WTC11 (cell line): ENCODE results near the gene TTYH1. TPM values are rescaled to one million over a fixed set of nuclear protein-coding genes. Genes with fewer than 3 reads are reported as not detected.

Experiments
- ATAC-seq: fragments of 200-7000 bp; cut with Tn5 transposase; 2 replicates; pipeline ENCODE4 v1.10.0; 2021; ENCODE audit warnings: mild to moderate bottlenecking, moderate library complexity
- CTCF ChIA-PET: fragments of 300-600 bp; sonication (Branson Sonifier 250); formaldehyde crosslinking; loops from one replicate; lab custom pipeline; 2021; ENCODE audit warnings: antibody characterized with exemption; lab: Charles Lee
- POLR2A ChIA-PET: fragments of 350-600 bp; sonication (Branson Sonifier 250); formaldehyde crosslinking; loops from one replicate; lab custom pipeline; 2021; ENCODE audit warnings: antibody characterized with exemption; lab: Charles Lee
- DNase-seq: peaks from one replicate; pipeline ENCODE4 v3.0.0; 2021; ENCODE audit warnings: low spot score
- H3K27ac Mint-ChIP-seq: 2 replicates; pipeline ENCODE4 v1.8.0; 2021; ENCODE audit warnings: mixed read lengths
- H3K27me3 Mint-ChIP-seq: 2 replicates; pipeline ENCODE4 v1.8.0; 2021; ENCODE audit warnings: low read depth, mild to moderate bottlenecking, moderate library complexity, mixed read lengths
- H3K36me3 Mint-ChIP-seq: 2 replicates; pipeline ENCODE4 v1.8.0; 2021; ENCODE audit warnings: mixed read lengths
- H3K4me1 Mint-ChIP-seq: 2 replicates; pipeline ENCODE4 v1.8.0; 2022; ENCODE audit warnings: mixed read lengths
- H3K4me3 Mint-ChIP-seq: 2 replicates; pipeline ENCODE4 v1.8.0; 2021; ENCODE audit warnings: mild to moderate bottlenecking, moderate library complexity, mixed read lengths
- H3K9me3 Mint-ChIP-seq: 2 replicates; pipeline ENCODE4 v1.8.0; 2021; ENCODE audit warnings: mixed read lengths
- ATF3 ChIP-seq: sonication (generic); formaldehyde crosslinking; conservative IDR thresholded peaks from 2 replicates; pipeline ENCODE4 v1.8.1; 2022; ENCODE audit warnings: mild to moderate bottlenecking, missing genetic modification reagents
- CREB1 ChIP-seq: sonication (generic); formaldehyde crosslinking; IDR thresholded peaks from 2 replicates; pipeline ENCODE4 v1.8.0; 2023; ENCODE audit warnings: mild to moderate bottlenecking, missing genetic modification reagents
- E2F4 ChIP-seq: sonication (generic); formaldehyde crosslinking; IDR thresholded peaks from 2 replicates; pipeline ENCODE4 v1.8.1; 2022; ENCODE audit warnings: low read depth, mild to moderate bottlenecking, moderate library complexity, missing genetic modification reagents, borderline replicate concordance
- ELF4 ChIP-seq: sonication (generic); formaldehyde crosslinking; IDR thresholded peaks from 2 replicates; pipeline ENCODE4 v1.8.1; 2022; ENCODE audit warnings: low read depth, mild to moderate bottlenecking, moderate library complexity, missing genetic modification reagents
- ERG ChIP-seq: fragments of 250-450 bp; sonication (Bioruptor Pico); IDR thresholded peaks from 2 replicates; pipeline ENCODE4 v1.8.0; 2021; ENCODE audit warnings: mild to moderate bottlenecking
- ETV6 ChIP-seq: sonication (generic); formaldehyde crosslinking; IDR thresholded peaks from 2 replicates; pipeline ENCODE4 v1.8.1; 2022; ENCODE audit warnings: mild to moderate bottlenecking, missing genetic modification reagents
- FOXK1 ChIP-seq: sonication (generic); formaldehyde crosslinking; IDR thresholded peaks from 2 replicates; pipeline ENCODE4 v1.8.0; 2022; ENCODE audit warnings: mild to moderate bottlenecking, moderate library complexity, missing genetic modification reagents
- FOXP1 ChIP-seq: sonication (generic); formaldehyde crosslinking; IDR thresholded peaks from 2 replicates; pipeline ENCODE4 v1.8.0; 2022; ENCODE audit warnings: missing genetic modification reagents, mild to moderate bottlenecking, moderate library complexity, borderline replicate concordance
- IRF1 ChIP-seq: sonication (generic); formaldehyde crosslinking; IDR thresholded peaks from 2 replicates; pipeline ENCODE4 v1.8.0; 2023; ENCODE audit warnings: missing genetic modification reagents
- NFE2L1 ChIP-seq: sonication (generic); formaldehyde crosslinking; IDR thresholded peaks from 2 replicates; pipeline ENCODE4 v1.8.1; 2023; ENCODE audit warnings: missing genetic modification reagents
- SMAD4 ChIP-seq: sonication (generic); formaldehyde crosslinking; IDR thresholded peaks from 2 replicates; pipeline ENCODE4 v1.8.0; 2022; ENCODE audit warnings: mild to moderate bottlenecking, missing genetic modification reagents
- SP1 ChIP-seq: sonication (generic); formaldehyde crosslinking; conservative IDR thresholded peaks from 2 replicates; pipeline ENCODE4 v1.8.1; 2022; ENCODE audit warnings: missing genetic modification reagents
- TEAD4 ChIP-seq: sonication (generic); formaldehyde crosslinking; IDR thresholded peaks from 2 replicates; pipeline ENCODE4 v1.8.0; 2022; ENCODE audit warnings: mild to moderate bottlenecking, missing genetic modification reagents
- TP53 ChIP-seq: sonication (generic); formaldehyde crosslinking; IDR thresholded peaks from 2 replicates; pipeline ENCODE4 v1.8.1; 2023; ENCODE audit warnings: mild to moderate bottlenecking, missing genetic modification reagents
- USF2 ChIP-seq: sonication (generic); formaldehyde crosslinking; IDR thresholded peaks from 2 replicates; pipeline ENCODE4 v1.8.1; 2023; ENCODE audit warnings: mild to moderate bottlenecking, missing genetic modification reagents, moderate library complexity
- ZMAT4 ChIP-seq: fragments of 250-450 bp; sonication (Bioruptor Pico); IDR thresholded peaks from 2 replicates; pipeline ENCODE4 v1.9.0; 2021; ENCODE audit warnings: mild to moderate bottlenecking
- ZNF281 ChIP-seq: sonication (generic); formaldehyde crosslinking; IDR thresholded peaks from 2 replicates; pipeline ENCODE4 v1.8.0; 2023; ENCODE audit warnings: mild to moderate bottlenecking, missing genetic modification reagents
- ZNF423 ChIP-seq: fragments of 250-450 bp; sonication (Bioruptor Pico); IDR thresholded peaks from 2 replicates; pipeline ENCODE4 v2.1.2; 2022; ENCODE audit warnings: mild to moderate bottlenecking, moderate library complexity
- ZNF532 ChIP-seq: fragments of 250-450 bp; sonication (Bioruptor Pico); IDR thresholded peaks from 2 replicates; pipeline ENCODE4 v1.9.0; 2021; ENCODE audit warnings: mild to moderate bottlenecking, borderline replicate concordance
- total RNA-seq: library from RNA; stranded (reverse); gene quantifications from 3 replicates; pipeline ENCODE4 v1.2.3, GENCODE V29; 2021

Gene TTYH1
- total RNA-seq, 1 experiment from 2014 or later: 37.1 TPM

GRCh38 chr19:54408456-54409026 is 6.7 kb upstream of the TTYH1 start (continued):
- TF ChIP-seq ZNF423: no peak
- no peak for TF ChIP-seq IRF1 (CRISPR knock-in tag)
- TF ChIP-seq SMAD4 (CRISPR knock-in tag): no peak
- no peak for TF ChIP-seq ERG (CRISPR knock-in tag)
- TF ChIP-seq E2F4 (CRISPR knock-in tag): no peak

- CTCF ChIA-PET: interaction anchor here (0.7 to 1.5 kb wide), 2 partner anchors 29 to 37 kb away, joined by 4 to 5 read pairs; no protein-coding TSS in a partner anchor
- no peak for DNase-seq
- Mint-ChIP-seq H3K27ac (no peak overlapping the region), H3K36me3 (peaks cover 8% of the 10 kb centered on the region), H3K4me1 (peaks cover 9% of the 10 kb centered on the region), H3K27me3 (peaks cover 80% of the 10 kb centered on the region), H3K9me3 (peaks cover 29% of the 10 kb centered on the region), H3K4me3 (no peak overlapping the region)
- no peak for ATAC-seq
- POLR2A ChIA-PET: no interaction called here
- TF ChIP-seq ZNF281 (CRISPR knock-in tag) (no peak), NFE2L1 (CRISPR knock-in tag) (no peak), FOXK1 (CRISPR knock-in tag) (no peak), TEAD4 (no peak), FOXP1 (CRISPR knock-in tag) (no peak), ATF3 (CRISPR knock-in tag) (no peak), ZNF532 (CRISPR knock-in tag) (no peak), ELF4 (no peak), USF2 (CRISPR knock-in tag) (no peak), SP1 (CRISPR knock-in tag) (no peak), ZMAT4 (CRISPR knock-in tag) (no peak), ETV6 (no peak), TP53 (no peak), CREB1 (CRISPR knock-in tag) (no peak)
These were observed 4.2 kb upstream of the TTYH1 start for GRCh38 chr19:54411033-54411432.
